NCI-H2227 (cell line): ENCODE results near the gene KCNH3.
"Not testable (repeated sequence)": the region's sequence is repeated elsewhere in the genome, so short reads cannot be mapped to it uniquely, and the experiment has no call there.

Experiments
- DNase-seq: peaks from one replicate; lab custom pipeline; 2025; ENCODE audit not compliant: unreplicated experiment; lab: John Stamatoyannopoulos, UW

Gene KCNH3

GRCh38 chr12:49527361-49528130 lies 11.3 kb upstream of the KCNH3 start:
- DNase-seq, result no peak

GRCh38 chr12:49529414-49529813 lies 9.4 kb upstream of the KCNH3 start:
- DNase-seq, result no peak

GRCh38 chr12:49531745-49532144 lies 7.1 kb upstream of the KCNH3 start:
- no peak for DNase-seq

- DNase-seq, result no peak
Observed at GRCh38 chr12:49533331-49533730, 5.5 kb upstream of the KCNH3 start.

GRCh38 chr12:49534122-49534521 lies 4.7 kb upstream of the KCNH3 start:
- DNase-seq, result not testable (repeated sequence)

GRCh38 chr12:49534731-49535278 lies 4.0 kb upstream of the KCNH3 start:
- peak; percentile 28 for DNase-seq

- DNase-seq, result no peak
Observed at GRCh38 chr12:49535921-49536525, 2.8 kb upstream of the KCNH3 start.

- no peak for DNase-seq
Observed at GRCh38 chr12:49536526-49537071, 2.2 kb upstream of the KCNH3 start.

GRCh38 chr12:49537231-49537751 lies 1.5 kb upstream of the KCNH3 start:
- DNase-seq, result peak; percentile 54

GRCh38 chr12:49537752-49538509 lies 899 bp upstream of the KCNH3 start:
- peak; percentile 54 for DNase-seq

GRCh38 chr12:49539406-49540228 lies 787 bp downstream of the KCNH3 start:
- no peak for DNase-seq

GRCh38 chr12:49540229-49541139 lies 1.7 kb downstream of the KCNH3 start:
- no peak for DNase-seq

GRCh38 chr12:49541140-49541861 lies 2.5 kb downstream of the KCNH3 start:
- DNase-seq, result no peak

- no peak for DNase-seq
Observed at GRCh38 chr12:49541911-49542505, 3.2 kb downstream of the KCNH3 start.

GRCh38 chr12:49542592-49543160 lies 3.8 kb downstream of the KCNH3 start:
- DNase-seq, result no peak

- DNase-seq, result no peak
Observed at GRCh38 chr12:49543221-49543913, 4.5 kb downstream of the KCNH3 start.
